WTC11 (cell line): Measurements from ENCODE around the gene EDIL3. TPM values are rescaled to one million over a fixed set of nuclear protein-coding genes. Genes with fewer than 3 reads are reported as not detected.

Source experiments
- ATAC-seq: fragments of 200-7000 bp; cut with Tn5 transposase; 2 replicates; pipeline ENCODE4 v1.10.0; 2021; ENCODE audit warnings: mild to moderate bottlenecking, moderate library complexity
- CTCF ChIA-PET: fragments of 300-600 bp; sonication (Branson Sonifier 250); formaldehyde crosslinking; loops from one replicate; lab custom pipeline; 2021; ENCODE audit warnings: antibody characterized with exemption; lab: Charles Lee
- POLR2A ChIA-PET: fragments of 350-600 bp; sonication (Branson Sonifier 250); formaldehyde crosslinking; loops from one replicate; lab custom pipeline; 2021; ENCODE audit warnings: antibody characterized with exemption; lab: Charles Lee
- DNase-seq: peaks from one replicate; pipeline ENCODE4 v3.0.0; 2021; ENCODE audit warnings: low spot score
- H3K27ac Mint-ChIP-seq: 2 replicates; pipeline ENCODE4 v1.8.0; 2021; ENCODE audit warnings: mixed read lengths
- H3K27me3 Mint-ChIP-seq: 2 replicates; pipeline ENCODE4 v1.8.0; 2021; ENCODE audit warnings: low read depth, mild to moderate bottlenecking, moderate library complexity, mixed read lengths
- H3K36me3 Mint-ChIP-seq: 2 replicates; pipeline ENCODE4 v1.8.0; 2021; ENCODE audit warnings: mixed read lengths
- H3K4me1 Mint-ChIP-seq: 2 replicates; pipeline ENCODE4 v1.8.0; 2022; ENCODE audit warnings: mixed read lengths
- H3K4me3 Mint-ChIP-seq: 2 replicates; pipeline ENCODE4 v1.8.0; 2021; ENCODE audit warnings: mild to moderate bottlenecking, moderate library complexity, mixed read lengths
- H3K9me3 Mint-ChIP-seq: 2 replicates; pipeline ENCODE4 v1.8.0; 2021; ENCODE audit warnings: mixed read lengths
- ATF1 ChIP-seq: sonication (generic); formaldehyde crosslinking; IDR thresholded peaks from 2 replicates; pipeline ENCODE4 v1.8.1; 2023; ENCODE audit warnings: mild to moderate bottlenecking, moderate library complexity, missing genetic modification reagents
- CBFB ChIP-seq: sonication (generic); formaldehyde crosslinking; IDR thresholded peaks from 2 replicates; pipeline ENCODE4 v1.8.1; 2022; ENCODE audit warnings: mild to moderate bottlenecking, low read depth, missing genetic modification reagents
- CREB1 ChIP-seq: sonication (generic); formaldehyde crosslinking; IDR thresholded peaks from 2 replicates; pipeline ENCODE4 v1.8.0; 2023; ENCODE audit warnings: mild to moderate bottlenecking, missing genetic modification reagents
- GTF2I ChIP-seq: fragments of 250-450 bp; sonication (Bioruptor Pico); conservative IDR thresholded peaks from 2 replicates; pipeline ENCODE4 v1.4.0; 2021; ENCODE audit warnings: mild to moderate bottlenecking
- HMGA2 ChIP-seq: fragments of 250-450 bp; sonication (Bioruptor Pico); IDR thresholded peaks from 2 replicates; pipeline ENCODE4 v1.4.0; 2021; ENCODE audit warnings: mild to moderate bottlenecking, moderate library complexity
- JAZF1 ChIP-seq: fragments of 250-450 bp; sonication (Bioruptor Pico); IDR thresholded peaks from 2 replicates; pipeline ENCODE4 v1.9.0; 2021; ENCODE audit warnings: moderate library complexity, mild to moderate bottlenecking, inconsistent platforms
- NR2C2 ChIP-seq: sonication (generic); formaldehyde crosslinking; IDR thresholded peaks from 2 replicates; pipeline ENCODE4 v1.8.0; 2022; ENCODE audit warnings: mild to moderate bottlenecking, missing genetic modification reagents
- RELA ChIP-seq: sonication (generic); formaldehyde crosslinking; IDR thresholded peaks from 2 replicates; pipeline ENCODE4 v1.8.1; 2022; ENCODE audit warnings: missing genetic modification reagents, mild to moderate bottlenecking, borderline replicate concordance
- SMAD3 ChIP-seq: sonication (generic); formaldehyde crosslinking; IDR thresholded peaks from 2 replicates; pipeline ENCODE4 v1.8.0; 2022; ENCODE audit warnings: missing genetic modification reagents, mild to moderate bottlenecking, borderline replicate concordance
- SMAD4 ChIP-seq: sonication (generic); formaldehyde crosslinking; IDR thresholded peaks from 2 replicates; pipeline ENCODE4 v1.8.0; 2022; ENCODE audit warnings: mild to moderate bottlenecking, missing genetic modification reagents
- SOX15 ChIP-seq: fragments of 250-450 bp; sonication (Bioruptor Pico); IDR thresholded peaks from 2 replicates; pipeline ENCODE4 v1.9.0; 2021; ENCODE audit warnings: mild to moderate bottlenecking
- ZBTB21 ChIP-seq: sonication (generic); formaldehyde crosslinking; IDR thresholded peaks from 2 replicates; pipeline ENCODE4 v1.8.1; 2023; ENCODE audit warnings: mild to moderate bottlenecking, missing genetic modification reagents, borderline replicate concordance
- ZNF138 ChIP-seq: sonication (generic); formaldehyde crosslinking; conservative IDR thresholded peaks from 2 replicates; pipeline ENCODE4 v1.8.1; 2022; ENCODE audit warnings: mild to moderate bottlenecking, moderate library complexity, missing genetic modification reagents
- ZNF232 ChIP-seq: sonication (generic); formaldehyde crosslinking; IDR thresholded peaks from 2 replicates; pipeline ENCODE4 v1.8.0; 2022; ENCODE audit warnings: mild to moderate bottlenecking, missing genetic modification reagents
- ZNF416 ChIP-seq: fragments of 250-450 bp; sonication (Bioruptor Pico); IDR thresholded peaks from 2 replicates; pipeline ENCODE4 v1.9.0; 2021; ENCODE audit warnings: mild to moderate bottlenecking, inconsistent platforms
- ZNF671 ChIP-seq: fragments of 250-450 bp; sonication (Bioruptor Pico); IDR thresholded peaks from 2 replicates; pipeline ENCODE4 v1.8.0; 2021; ENCODE audit warnings: mild to moderate bottlenecking
- total RNA-seq: library from RNA; stranded (reverse); gene quantifications from 3 replicates; pipeline ENCODE4 v1.2.3, GENCODE V29; 2021
- TF ChIP-seq, protein P1 (sequence below): sonication (generic); formaldehyde crosslinking; IDR thresholded peaks from 2 replicates; pipeline ENCODE4 v1.8.0; 2022; ENCODE audit warnings: mild to moderate bottlenecking, missing genetic modification reagents
- TF ChIP-seq, protein P2 (sequence below): sonication (generic); formaldehyde crosslinking; IDR thresholded peaks from 2 replicates; pipeline ENCODE4 v1.8.0; 2023; ENCODE audit warnings: missing genetic modification reagents
- TF ChIP-seq, protein P3 (sequence below): sonication (generic); formaldehyde crosslinking; IDR thresholded peaks from 2 replicates; pipeline ENCODE4 v1.8.0; 2022; ENCODE audit warnings: mild to moderate bottlenecking, missing genetic modification reagents
- TF ChIP-seq, protein P4 (sequence below): fragments of 250-450 bp; sonication (Bioruptor Pico); IDR thresholded peaks from 2 replicates; pipeline ENCODE4 v1.9.0; 2021; ENCODE audit warnings: mild to moderate bottlenecking
- TF ChIP-seq, protein P5 (sequence below): sonication (generic); formaldehyde crosslinking; IDR thresholded peaks from 2 replicates; pipeline ENCODE4 v1.8.1; 2023; ENCODE audit warnings: mild to moderate bottlenecking, missing genetic modification reagents, moderate library complexity
- TF ChIP-seq, protein P6 (sequence below): fragments of 250-450 bp; sonication (Bioruptor Pico); IDR thresholded peaks from 2 replicates; pipeline ENCODE4 v1.8.0; 2021; ENCODE audit warnings: mild to moderate bottlenecking

EDIL3 gene
- total RNA-seq, 1 experiment from 2014 or later: 48.3 TPM

DNA sequence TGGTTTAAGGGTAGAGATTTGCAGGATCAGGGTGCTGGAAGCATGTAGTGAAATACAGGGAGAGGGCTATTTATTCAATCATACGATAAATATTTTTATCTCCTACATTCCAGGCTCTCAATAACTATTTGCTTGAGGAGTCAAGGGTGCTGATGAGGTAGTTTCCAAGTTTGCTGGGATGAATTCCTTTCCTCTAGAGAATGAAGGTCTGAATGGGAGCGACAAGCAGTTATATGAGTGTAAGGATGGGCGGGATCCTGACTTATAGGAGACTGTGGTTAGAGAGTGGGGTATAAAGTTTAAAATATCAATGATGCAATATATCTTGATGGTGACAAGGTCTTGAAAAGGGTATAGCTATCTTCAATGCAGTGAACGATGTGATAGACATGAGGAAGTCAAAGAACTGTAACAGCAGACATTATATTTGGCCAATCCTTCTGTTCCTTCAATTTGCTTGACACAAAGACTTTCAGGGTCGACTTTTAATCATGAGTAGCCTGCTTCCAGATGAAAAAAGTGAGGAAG lies 462.9 kb downstream of the EDIL3 start (continued):
- TF ChIP-seq, protein P1, sequence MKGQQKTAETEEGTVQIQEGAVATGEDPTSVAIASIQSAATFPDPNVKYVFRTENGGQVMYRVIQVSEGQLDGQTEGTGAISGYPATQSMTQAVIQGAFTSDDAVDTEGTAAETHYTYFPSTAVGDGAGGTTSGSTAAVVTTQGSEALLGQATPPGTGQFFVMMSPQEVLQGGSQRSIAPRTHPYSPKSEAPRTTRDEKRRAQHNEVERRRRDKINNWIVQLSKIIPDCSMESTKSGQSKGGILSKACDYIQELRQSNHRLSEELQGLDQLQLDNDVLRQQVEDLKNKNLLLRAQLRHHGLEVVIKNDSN (CRISPR knock-in tag): no peak
- TF ChIP-seq SMAD4 (CRISPR knock-in tag) (no peak), ZNF416 (no peak)
- TF ChIP-seq, protein P2, sequence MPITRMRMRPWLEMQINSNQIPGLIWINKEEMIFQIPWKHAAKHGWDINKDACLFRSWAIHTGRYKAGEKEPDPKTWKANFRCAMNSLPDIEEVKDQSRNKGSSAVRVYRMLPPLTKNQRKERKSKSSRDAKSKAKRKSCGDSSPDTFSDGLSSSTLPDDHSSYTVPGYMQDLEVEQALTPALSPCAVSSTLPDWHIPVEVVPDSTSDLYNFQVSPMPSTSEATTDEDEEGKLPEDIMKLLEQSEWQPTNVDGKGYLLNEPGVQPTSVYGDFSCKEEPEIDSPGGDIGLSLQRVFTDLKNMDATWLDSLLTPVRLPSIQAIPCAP: no peak
- TF ChIP-seq, all 79 proteins: peak for 0

DNA sequence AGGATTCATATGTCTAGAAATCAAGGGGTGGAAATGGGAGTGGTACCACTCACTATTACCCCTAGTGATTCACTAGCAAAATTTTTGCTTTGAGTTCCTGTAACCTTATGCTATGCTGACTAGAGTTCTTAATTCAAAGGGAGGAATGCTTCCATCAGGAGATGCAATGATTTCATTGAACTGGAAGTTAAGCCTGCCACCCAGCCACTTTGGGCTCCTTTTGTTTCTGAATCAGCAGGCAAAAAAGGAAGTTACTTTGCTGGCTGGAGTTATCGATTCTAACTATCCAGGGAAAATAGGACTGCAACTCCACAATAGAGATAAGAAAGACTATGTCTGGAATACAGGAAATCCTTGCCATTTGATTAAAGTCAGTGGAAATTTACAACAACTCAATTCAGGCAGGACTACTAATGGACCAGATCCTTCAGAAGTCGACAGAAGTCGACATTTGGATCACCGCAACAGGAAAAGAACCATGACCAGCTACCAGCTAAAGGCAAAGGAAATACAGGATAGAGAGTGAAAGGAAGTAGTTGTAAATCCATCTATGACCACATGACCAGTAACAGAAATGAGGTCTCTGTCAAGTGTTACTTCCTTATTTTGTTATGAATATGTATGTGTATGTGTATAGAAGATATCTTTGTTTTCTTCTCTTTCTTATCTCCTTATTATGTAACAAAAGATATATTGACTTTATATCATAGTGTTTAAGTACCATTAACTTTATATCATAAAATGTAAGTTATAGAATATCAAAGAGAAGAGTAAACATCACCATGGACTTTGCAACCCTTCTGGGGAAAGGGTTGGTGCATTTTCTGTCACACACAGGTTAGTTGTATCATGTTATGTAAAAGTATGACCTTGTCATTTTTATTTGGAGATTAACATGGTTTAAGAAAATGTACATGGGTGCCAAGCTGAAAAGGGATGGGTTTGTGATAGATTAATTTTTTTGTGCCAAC lies 465.3 kb downstream of the EDIL3 start:
- Mint-ChIP-seq H3K4me3 (no peak overlapping the region), H3K36me3 (no peaks in the 10 kb centered on the region), H3K27me3 (no peaks in the 10 kb centered on the region), H3K4me1 (peaks cover 14% of the 10 kb centered on the region)
- POLR2A ChIA-PET: no interaction called here
- no peak for DNase-seq
- TF ChIP-seq GTF2I (CRISPR knock-in tag) (no peak), JAZF1 (no peak), NR2C2 (no peak), ZNF232 (CRISPR knock-in tag) (no peak), RELA (CRISPR knock-in tag) (no peak), ATF1 (CRISPR knock-in tag) (no peak), CBFB (CRISPR knock-in tag) (no peak)
- TF ChIP-seq, protein P3, sequence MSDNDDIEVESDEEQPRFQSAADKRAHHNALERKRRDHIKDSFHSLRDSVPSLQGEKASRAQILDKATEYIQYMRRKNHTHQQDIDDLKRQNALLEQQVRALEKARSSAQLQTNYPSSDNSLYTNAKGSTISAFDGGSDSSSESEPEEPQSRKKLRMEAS (CRISPR knock-in tag): no peak
- TF ChIP-seq, protein P4, sequence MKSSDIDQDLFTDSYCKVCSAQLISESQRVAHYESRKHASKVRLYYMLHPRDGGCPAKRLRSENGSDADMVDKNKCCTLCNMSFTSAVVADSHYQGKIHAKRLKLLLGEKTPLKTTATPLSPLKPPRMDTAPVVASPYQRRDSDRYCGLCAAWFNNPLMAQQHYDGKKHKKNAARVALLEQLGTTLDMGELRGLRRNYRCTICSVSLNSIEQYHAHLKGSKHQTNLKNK (CRISPR knock-in tag): no peak
- TF ChIP-seq, all 79 proteins: peak for 0
- Mint-ChIP-seq H3K27ac (peak overlapping the region; percentile 73; the same call in 1 of the 2 replicates), H3K9me3 (peaks cover 7% of the 10 kb centered on the region)
- peak; percentile 38; the same call in 1 of the 2 replicates for ATAC-seq
- CTCF ChIA-PET: interaction anchor here (1.0 kb wide), 1 partner anchor 8 kb away, joined by 4 read pairs; no protein-coding TSS in a partner anchor

DNA sequence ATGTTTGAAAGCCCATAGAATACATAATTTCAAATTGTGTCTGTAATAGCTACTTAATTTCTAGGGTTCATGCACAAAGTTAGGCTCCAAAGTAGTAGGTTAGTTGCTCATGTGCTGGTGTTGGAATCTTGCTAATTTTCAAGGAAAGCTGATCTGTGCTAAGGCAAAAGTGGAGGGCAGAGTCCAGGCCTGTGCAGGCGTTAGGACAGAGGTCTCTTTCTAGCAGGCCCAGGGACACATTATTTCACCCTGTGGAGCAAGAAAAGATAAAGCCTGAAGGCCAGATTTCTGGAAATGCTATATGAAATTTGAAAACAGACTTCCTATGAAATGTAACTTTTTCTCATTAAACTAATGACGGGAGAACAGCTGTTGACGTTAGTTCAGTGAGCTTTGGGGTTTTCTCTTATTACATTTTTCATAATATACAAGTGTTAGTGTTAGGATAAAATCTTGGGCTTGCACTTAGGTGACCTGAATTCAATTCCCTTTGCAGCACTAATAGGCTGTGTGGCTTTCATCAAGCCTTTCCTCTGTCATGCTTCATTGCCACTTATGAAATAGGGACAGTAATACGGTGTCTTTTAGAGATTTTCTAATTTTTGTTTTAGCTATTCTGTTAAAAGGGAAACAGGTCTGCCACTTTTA lies 467.3 kb downstream of the EDIL3 start:
- TF ChIP-seq ZNF138 (CRISPR knock-in tag) (no peak), ZNF416 (no peak), HMGA2 (CRISPR knock-in tag) (no peak), SMAD3 (CRISPR knock-in tag) (no peak), SOX15 (no peak), ZBTB21 (CRISPR knock-in tag) (no peak), CREB1 (CRISPR knock-in tag) (no peak), ZNF671 (CRISPR knock-in tag) (no peak)
- TF ChIP-seq, protein P5, sequence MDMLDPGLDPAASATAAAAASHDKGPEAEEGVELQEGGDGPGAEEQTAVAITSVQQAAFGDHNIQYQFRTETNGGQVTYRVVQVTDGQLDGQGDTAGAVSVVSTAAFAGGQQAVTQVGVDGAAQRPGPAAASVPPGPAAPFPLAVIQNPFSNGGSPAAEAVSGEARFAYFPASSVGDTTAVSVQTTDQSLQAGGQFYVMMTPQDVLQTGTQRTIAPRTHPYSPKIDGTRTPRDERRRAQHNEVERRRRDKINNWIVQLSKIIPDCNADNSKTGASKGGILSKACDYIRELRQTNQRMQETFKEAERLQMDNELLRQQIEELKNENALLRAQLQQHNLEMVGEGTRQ (CRISPR knock-in tag): no peak
- TF ChIP-seq, protein P1 (CRISPR knock-in tag): no peak
- TF ChIP-seq, protein P6, sequence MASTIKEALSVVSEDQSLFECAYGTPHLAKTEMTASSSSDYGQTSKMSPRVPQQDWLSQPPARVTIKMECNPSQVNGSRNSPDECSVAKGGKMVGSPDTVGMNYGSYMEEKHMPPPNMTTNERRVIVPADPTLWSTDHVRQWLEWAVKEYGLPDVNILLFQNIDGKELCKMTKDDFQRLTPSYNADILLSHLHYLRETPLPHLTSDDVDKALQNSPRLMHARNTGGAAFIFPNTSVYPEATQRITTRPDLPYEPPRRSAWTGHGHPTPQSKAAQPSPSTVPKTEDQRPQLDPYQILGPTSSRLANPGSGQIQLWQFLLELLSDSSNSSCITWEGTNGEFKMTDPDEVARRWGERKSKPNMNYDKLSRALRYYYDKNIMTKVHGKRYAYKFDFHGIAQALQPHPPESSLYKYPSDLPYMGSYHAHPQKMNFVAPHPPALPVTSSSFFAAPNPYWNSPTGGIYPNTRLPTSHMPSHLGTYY (CRISPR knock-in tag): no peak
- TF ChIP-seq, all 79 proteins: peak for 0
- Mint-ChIP-seq H3K9me3 (no peaks in the 10 kb centered on the region), H3K4me1 (peaks cover 16% of the 10 kb centered on the region), H3K27ac (no peak overlapping the region), H3K4me3 (no peak overlapping the region), H3K27me3 (no peaks in the 10 kb centered on the region), H3K36me3 (no peaks in the 10 kb centered on the region)
- ChIA-PET CTCF (interaction anchor here (1.6 kb wide), 1 partner anchor 10 kb away, joined by 9 read pairs; no protein-coding TSS in a partner anchor), POLR2A (interaction anchor here (1.0 kb wide), 1 partner anchor 196 kb away, joined by 3 read pairs; no protein-coding TSS in a partner anchor)
- DNase-seq (no peak), ATAC-seq (no peak)
